MCF 10A (cell line): ENCODE data around the gene TMEM80. TPM values are rescaled to one million over a fixed set of nuclear protein-coding genes. Genes with fewer than 3 reads are reported as not detected.

Experiments
- BruUV-seq: library from RNA; stranded (reverse); fragments of 400-500 nt; replicated peaks from 2 replicates; lab custom pipeline; 2021; lab: Mats Ljungman, UMichigan
- CTCF ChIA-PET: fragments of 300-600 bp; sonication (Branson Sonifier 250); formaldehyde crosslinking; extraction: SDS; loops from one replicate; lab custom pipeline; 2021; ENCODE audit warnings: antibody characterized with exemption, inconsistent platforms; lab: Yijun Ruan, JAX
- POLR2A ChIA-PET: fragments of 300-600, 350-650 bp; sonication (Branson Sonifier 250); formaldehyde crosslinking; extraction: SDS; loops from one replicate; lab custom pipeline; 2020; ENCODE audit warnings: antibody characterized with exemption, inconsistent platforms; lab: Yijun Ruan, JAX
- DNase-seq: peaks from one replicate; pipeline ENCODE4 v3.0.0-alpha.2; 2018; ENCODE audit not compliant: unreplicated experiment
- H3K27ac Mint-ChIP-seq: one replicate; pipeline ENCODE4 v1.8.0; 2022; ENCODE audit warnings: mild to moderate bottlenecking, low read depth, mixed read lengths; ENCODE audit not compliant: unreplicated experiment
- H3K27me3 Mint-ChIP-seq: one replicate; pipeline ENCODE4 v1.8.0; 2022; ENCODE audit warnings: mixed read lengths; ENCODE audit not compliant: insufficient read depth, unreplicated experiment
- H3K36me3 Mint-ChIP-seq: one replicate; pipeline ENCODE4 v1.8.0; 2022; ENCODE audit warnings: mild to moderate bottlenecking, moderate library complexity, mixed read lengths; ENCODE audit not compliant: insufficient read depth, unreplicated experiment
- H3K4me1 Mint-ChIP-seq: one replicate; pipeline ENCODE4 v1.8.0; 2022; ENCODE audit warnings: mixed read lengths; ENCODE audit not compliant: insufficient read depth, unreplicated experiment
- H3K4me3 Mint-ChIP-seq: one replicate; pipeline ENCODE4 v1.8.0; 2022; ENCODE audit warnings: mild to moderate bottlenecking, moderate library complexity, mixed read lengths; ENCODE audit not compliant: unreplicated experiment
- H3K9me3 Mint-ChIP-seq: one replicate; pipeline ENCODE4 v1.8.0; 2022; ENCODE audit warnings: mixed read lengths; ENCODE audit not compliant: unreplicated experiment
- CTCF ChIP-seq: fragments of 200-600 bp; IDR thresholded peaks from one replicate; pipeline ENCODE4 v1.8.0; 2022; ENCODE audit warnings: antibody characterized with exemption, mild to moderate bottlenecking; ENCODE audit not compliant: unreplicated experiment
- intact Hi-C: fragments of 100-400 bp; cut with micrococcal nuclease; formaldehyde crosslinking; loops from 2 replicates; pipeline ENCODE4 v1.14.1; 2022
- total RNA-seq: library from RNA; stranded (reverse); gene quantifications from 2 replicates; pipeline ENCODE4 v1.2.3, GENCODE V29; 2022

The TMEM80 gene
- total RNA-seq, 1 experiment from 2014 or later: 12.8 TPM

GRCh38 chr11:747158-748006, 51.8 kb downstream of the TMEM80 start, which contains the start of gene TALDO1:
TSS of gene TALDO1 (plus strand) at chr11:747464. CDS start at chr11:747482, 18 bp downstream.
- Mint-ChIP-seq H3K9me3 (no peaks in the 10 kb centered on the region), H3K36me3 (peaks cover 9% of the 10 kb centered on the region), H3K4me3 (peak within 1 kb of the TSS; percentile 82), H3K27ac (peak within 1 kb of the TSS; percentile 63), H3K4me1 (peaks cover 4% of the 10 kb centered on the region), H3K27me3 (no peaks in the 10 kb centered on the region)
- intact Hi-C loops: loop anchor here (2.0 kb wide), 1 partner anchor 19 kb away; no protein-coding TSS in a partner anchor
- no TSS peak for BruUV-seq
- TF ChIP-seq CTCF: peak; percentile 15
- CTCF ChIA-PET: interaction anchor here (0.6 to 3.3 kb wide), 14 partner anchors 9 to 407 kb away, joined by 3 to 18 read pairs (median 4); no protein-coding TSS in a partner anchor
- DNase-seq: peak; percentile 88
- POLR2A ChIA-PET: interaction anchor here (0.5 to 5.6 kb wide), 19 partner anchors 14 to 1150 kb away, joined by 3 to 125 read pairs (median 7); partner anchors contain the start of genes DEAF1, EPS8L2, GATD1 and HRAS

GRCh38 chr11:748007-748359, 52.4 kb downstream of the TMEM80 start:
- no peak for DNase-seq
- Mint-ChIP-seq H3K4me3 (peak overlapping the region; percentile 82), H3K9me3 (no peaks in the 10 kb centered on the region), H3K27ac (peak overlapping the region; percentile 39), H3K36me3 (peaks cover 15% of the 10 kb centered on the region), H3K27me3 (no peaks in the 10 kb centered on the region), H3K4me1 (peaks cover 4% of the 10 kb centered on the region)
- intact Hi-C loops: no loop called here
- BruUV-seq: no TSS peak
- TF ChIP-seq CTCF: no peak
- ChIA-PET CTCF (interaction anchor here (0.6 to 3.3 kb wide), 12 partner anchors 10 to 408 kb away, joined by 3 to 18 read pairs (median 4); no protein-coding TSS in a partner anchor), POLR2A (interaction anchor here (0.5 to 5.6 kb wide), 20 partner anchors 13 to 1149 kb away, joined by 3 to 125 read pairs (median 6); partner anchors contain the start of genes DEAF1, EPS8L2, GATD1 and HRAS)

GRCh38 chr11:749731-750130, 54.1 kb downstream of the TMEM80 start:
- intact Hi-C loops: no loop called here
- Mint-ChIP-seq H3K9me3 (no peaks in the 10 kb centered on the region), H3K4me3 (no peak overlapping the region), H3K27ac (no peak overlapping the region), H3K4me1 (peaks cover 4% of the 10 kb centered on the region), H3K27me3 (no peaks in the 10 kb centered on the region), H3K36me3 (peaks cover 23% of the 10 kb centered on the region)
- no TSS peak for BruUV-seq
- DNase-seq: no peak
- ChIA-PET CTCF (interaction anchor here (1.1 kb wide), 1 partner anchor 89 kb away, joined by 3 read pairs; no protein-coding TSS in a partner anchor), POLR2A (interaction anchor here (0.7 to 5.6 kb wide), 5 partner anchors 11 to 70 kb away, joined by 3 to 125 read pairs (median 37); partner anchors contain the start of genes GATD1 and PNPLA2)
- no peak for TF ChIP-seq CTCF

Other genes starting within 250 kb of the TMEM80 start
- gene PTDSS2, start 245.5 kb upstream of the TMEM80 start, total RNA-seq: 28.2 and 29.4 TPM in 2 replicates
- gene RNH1, start 188.6 kb upstream of the TMEM80 start, total RNA-seq: 288 TPM in 2 replicates
- 115 and 123 TPM in 2 replicates for gene HRAS, start 160.2 kb upstream of the TMEM80 start, total RNA-seq
- gene LRRC56, start 158.3 kb upstream of the TMEM80 start, total RNA-seq: 0.54 and 0.75 TPM in 2 replicates
- gene LMNTD2, start 135.1 kb upstream of the TMEM80 start, total RNA-seq: 6.1 and 8.0 TPM in 2 replicates
- 11.4 and 13.3 TPM in 2 replicates for gene RASSF7, start 134.8 kb upstream of the TMEM80 start, total RNA-seq
- 29.9 and 31.8 TPM in 2 replicates for gene PHRF1, start 119.3 kb upstream of the TMEM80 start, total RNA-seq
- 7.7 and 9.5 TPM in 2 replicates for gene IRF7, start 79.9 kb upstream of the TMEM80 start, total RNA-seq
- gene CDHR5, start 70.9 kb upstream of the TMEM80 start, total RNA-seq: not detected in 2 replicates
- gene SCT, start 68.6 kb upstream of the TMEM80 start, total RNA-seq: not detected in 2 replicates
- gene DRD4, start 58.5 kb upstream of the TMEM80 start, total RNA-seq: 0.44 and 1.3 TPM in 2 replicates
- gene DEAF1, start 594 bp upstream of the TMEM80 start, total RNA-seq: 46.8 and 54.1 TPM in 2 replicates
- gene EPS8L2, start 10.4 kb downstream of the TMEM80 start, total RNA-seq: 109 and 119 TPM in 2 replicates
- 93.8 and 137 TPM in 2 replicates for gene TALDO1, start 51.6 kb downstream of the TMEM80 start, total RNA-seq
- gene GATD1, start 81.7 kb downstream of the TMEM80 start, total RNA-seq: 54.6 and 67.7 TPM in 2 replicates
- not detected in 2 replicates for gene CEND1, start 94.3 kb downstream of the TMEM80 start, total RNA-seq
- 34.0 and 36.5 TPM in 2 replicates for gene SLC25A22, start 102.5 kb downstream of the TMEM80 start, total RNA-seq
- gene PIDD1, start 109.4 kb downstream of the TMEM80 start, total RNA-seq: 15.8 and 22.1 TPM in 2 replicates
- gene RPLP2, start 114.2 kb downstream of the TMEM80 start, total RNA-seq: 1,886 and 2,142 TPM in 2 replicates
- 100 and 112 TPM in 2 replicates for gene PNPLA2, start 123.1 kb downstream of the TMEM80 start, total RNA-seq
- 1.2 and 1.9 TPM in 2 replicates for gene CRACR2B, start 132.1 kb downstream of the TMEM80 start, total RNA-seq
- gene CD151, start 137.1 kb downstream of the TMEM80 start, total RNA-seq: 404 and 412 TPM in 2 replicates
- 96.9 and 118 TPM in 2 replicates for gene POLR2L, start 146.7 kb downstream of the TMEM80 start, total RNA-seq
- gene TSPAN4, start 147.0 kb downstream of the TMEM80 start, total RNA-seq: 118 and 148 TPM in 2 replicates
- 82.1 and 94.8 TPM in 2 replicates for gene CHID1, start 215.0 kb downstream of the TMEM80 start, total RNA-seq
- gene AP2A2, start 230.1 kb downstream of the TMEM80 start, total RNA-seq: 70.5 and 70.6 TPM in 2 replicates